Fibroblast of skin of right biceps (primary cell): ENCODE data around the gene EWSR1.
"Not testable (repeated sequence)": the region's sequence is repeated elsewhere in the genome, so short reads cannot be mapped to it uniquely, and the experiment has no call there.

Experiments used
- DNase-seq: peaks from one replicate; pipeline ENCODE4 v3.0.0-alpha.2; 2013

EWSR1 gene

GRCh38 chr22:29341056-29341848 lies 73.2 kb downstream of the EWSR1 start:
- no peak for DNase-seq

DNA sequence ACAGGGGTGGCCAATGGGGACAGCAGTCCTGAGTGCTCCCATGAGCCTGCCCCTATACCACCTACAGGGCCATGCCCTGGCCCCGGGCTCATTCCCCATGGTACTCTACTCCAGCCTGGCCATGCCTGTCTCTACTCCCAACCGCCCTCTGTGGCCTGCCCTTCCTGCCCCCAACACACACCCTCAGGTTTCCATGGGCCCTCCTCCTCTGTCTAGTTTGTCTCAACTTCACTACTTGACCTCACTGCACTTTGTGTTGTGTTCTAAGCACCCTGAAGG lies 73.7 kb downstream of the EWSR1 start:
- DNase-seq, result no peak

DNA sequence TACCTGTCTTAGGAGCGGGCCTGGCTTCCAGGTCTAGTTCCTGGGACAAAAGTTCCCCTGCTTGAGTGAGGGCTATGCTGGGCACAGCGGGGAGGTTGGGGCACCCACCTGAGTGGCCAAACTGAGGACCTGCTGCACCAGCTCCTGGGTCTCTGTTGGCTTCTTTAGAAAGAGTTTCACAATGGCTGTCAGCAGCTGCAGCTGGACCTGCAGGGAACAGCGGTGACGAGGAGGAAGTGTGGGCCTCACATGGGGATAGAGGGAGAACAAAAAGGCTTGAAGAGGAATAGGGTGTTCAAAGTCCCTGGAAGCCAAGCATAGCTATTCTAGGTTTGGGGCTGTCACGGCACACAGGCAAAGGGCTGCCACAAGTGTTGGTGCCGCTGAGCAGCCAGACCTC lies 74.1 kb downstream of the EWSR1 start:
- no peak for DNase-seq

DNA sequence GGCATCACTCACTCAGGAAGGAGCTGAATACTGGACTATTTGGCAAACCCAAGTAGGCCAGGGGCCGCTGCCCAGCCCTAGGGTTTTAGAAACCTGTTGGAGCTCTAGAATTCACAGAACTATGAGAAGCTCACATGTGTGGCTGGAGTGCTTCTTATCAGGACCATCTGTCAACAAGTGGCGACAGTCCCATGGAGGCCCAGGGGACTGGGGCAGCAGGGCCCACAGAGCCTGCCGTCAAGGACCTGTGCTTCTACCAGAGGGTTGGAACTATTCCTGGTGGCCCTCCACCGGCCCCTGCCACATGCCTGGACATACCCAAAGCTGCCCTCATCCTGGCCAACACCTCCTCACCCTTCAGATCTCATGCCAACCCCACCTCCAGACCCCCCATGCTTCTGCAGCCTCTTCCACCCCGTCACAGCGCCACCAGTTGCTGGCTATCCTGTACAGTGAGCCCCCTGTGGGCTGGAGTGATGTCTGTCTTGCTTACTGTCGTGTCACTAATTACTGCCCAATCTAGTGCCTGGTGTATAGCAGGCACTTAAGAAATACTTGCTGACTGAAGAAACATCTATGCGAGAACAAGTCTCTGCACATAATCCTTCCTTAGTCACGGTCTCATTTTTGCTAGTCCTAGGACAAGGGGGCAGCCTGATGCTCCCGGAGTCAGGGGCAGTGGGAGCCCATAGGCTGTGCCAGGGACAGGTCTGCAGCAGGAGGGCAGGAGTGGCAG lies 74.7 kb downstream of the EWSR1 start:
- DNase-seq, result no peak

- peak; percentile 55 for DNase-seq
Observed at GRCh38 chr22:29343313-29343805, 75.3 kb downstream of the EWSR1 start.

GRCh38 chr22:29344137-29344536 lies 76.1 kb downstream of the EWSR1 start:
- peak; percentile 95 for DNase-seq

GRCh38 chr22:29344889-29345288 lies 76.8 kb downstream of the EWSR1 start:
- not testable (repeated sequence) for DNase-seq

DNA sequence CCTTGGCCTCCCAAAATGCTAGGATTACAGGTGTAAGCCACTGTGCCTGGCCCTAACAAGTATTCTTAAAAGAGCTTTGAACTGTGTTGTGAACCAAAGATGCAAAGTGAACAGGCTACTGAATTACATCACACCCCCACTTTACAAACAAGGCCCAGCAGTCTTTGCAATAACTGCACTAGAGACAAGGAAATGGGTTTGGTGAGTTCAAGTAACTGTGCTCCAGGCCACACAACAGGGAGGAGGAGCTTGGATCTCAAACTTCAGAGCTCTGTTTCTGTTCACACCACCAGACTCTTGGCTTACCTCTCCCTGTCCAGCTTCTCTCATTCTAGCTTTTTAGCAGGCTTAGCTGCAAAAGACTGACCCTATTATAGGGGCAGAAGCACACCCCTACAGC lies 77.9 kb downstream of the EWSR1 start:
- DNase-seq, result no peak

GRCh38 chr22:29346659-29347058 lies 78.6 kb downstream of the EWSR1 start:
- DNase-seq, result no peak

GRCh38 chr22:29348041-29348440 lies 80.0 kb downstream of the EWSR1 start:
- DNase-seq, result no peak

DNA sequence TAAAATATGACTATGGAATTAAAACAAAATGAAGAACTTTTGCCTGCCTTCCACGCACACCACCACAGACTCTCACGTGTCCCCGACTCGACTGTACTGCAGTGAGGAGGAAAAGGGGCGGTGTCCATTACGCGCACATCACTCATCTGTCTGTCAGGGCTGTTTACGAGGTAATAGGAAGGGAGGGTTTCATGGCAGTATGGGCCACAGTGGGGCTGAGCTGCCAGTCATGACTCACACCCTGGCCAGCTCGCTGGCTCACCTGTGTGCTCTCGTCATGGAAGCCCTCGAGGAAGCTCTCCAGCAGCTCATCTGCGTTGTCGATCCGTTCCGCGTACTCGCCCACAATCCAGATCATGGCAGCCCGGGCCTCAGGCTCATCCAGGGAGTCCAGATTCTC lies 80.9 kb downstream of the EWSR1 start:
- no peak for DNase-seq
